G401.6 (cell line): ENCODE data around the gene GULP1.

Source experiments
- FAIRE-seq: peaks from 2 replicates; lab custom pipeline; 2012; peaks lifted over from hg19 to GRCh38; lab: Jason Lieb, UNC

Gene GULP1

GRCh38 chr2:188322569-188323551 is 31.2 kb downstream of the GULP1 start:
- FAIRE-seq = no peak

- FAIRE-seq = no peak
Observed at GRCh38 chr2:188324067-188324466, 32.4 kb downstream of the GULP1 start.

DNA sequence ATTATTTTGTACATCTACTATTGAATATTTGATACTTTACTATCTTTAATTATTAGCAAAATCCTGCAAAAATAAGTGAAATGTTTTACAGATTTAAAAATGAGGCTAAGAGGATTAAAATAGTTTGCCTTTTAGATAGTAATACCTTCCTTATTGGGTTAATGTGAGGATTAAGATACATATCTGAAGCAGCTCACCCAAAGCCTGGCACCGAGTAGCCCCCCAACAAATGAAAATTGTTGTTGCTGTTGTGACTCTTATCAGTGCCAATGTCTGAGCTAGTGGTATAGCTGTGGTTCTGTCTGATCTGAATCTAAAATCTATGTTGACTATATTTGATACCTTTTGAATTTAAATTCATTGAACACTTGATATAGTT is 34.6 kb downstream of the GULP1 start:
- FAIRE-seq = peak; percentile 75

DNA sequence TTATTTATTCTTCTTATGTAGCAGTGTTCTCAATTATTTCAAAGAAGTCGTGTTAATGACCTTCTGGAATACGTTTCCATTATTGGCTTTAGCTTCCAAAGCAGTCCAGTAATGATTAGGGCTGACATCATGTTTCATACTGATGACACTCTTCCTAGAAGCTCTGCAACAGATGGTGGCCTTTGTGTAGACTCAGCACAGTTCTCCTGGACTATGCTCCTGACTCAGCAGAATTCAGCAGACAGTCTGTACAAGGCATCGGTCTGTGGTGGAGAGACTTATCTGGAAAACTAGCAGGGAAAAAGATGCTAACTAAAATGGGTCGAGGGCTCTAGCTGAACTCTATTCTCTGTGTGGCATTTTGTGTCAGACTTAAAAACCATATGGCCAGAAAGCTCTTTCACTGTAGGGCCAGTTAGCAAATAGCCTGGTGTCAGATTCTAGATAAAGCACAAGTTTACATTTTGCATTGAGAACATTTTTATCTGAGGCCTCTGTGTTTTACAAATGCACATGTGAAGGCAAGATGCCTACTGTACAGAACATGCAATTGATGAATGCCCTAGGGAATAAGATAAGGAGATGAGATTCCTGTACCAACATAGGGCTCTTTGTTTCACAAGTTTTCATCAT is 35.1 kb downstream of the GULP1 start:
- no peak for FAIRE-seq

GRCh38 chr2:188327518-188328213 is 36.0 kb downstream of the GULP1 start:
- no peak for FAIRE-seq

GRCh38 chr2:188328419-188328818 is 36.7 kb downstream of the GULP1 start:
- FAIRE-seq = no peak

DNA sequence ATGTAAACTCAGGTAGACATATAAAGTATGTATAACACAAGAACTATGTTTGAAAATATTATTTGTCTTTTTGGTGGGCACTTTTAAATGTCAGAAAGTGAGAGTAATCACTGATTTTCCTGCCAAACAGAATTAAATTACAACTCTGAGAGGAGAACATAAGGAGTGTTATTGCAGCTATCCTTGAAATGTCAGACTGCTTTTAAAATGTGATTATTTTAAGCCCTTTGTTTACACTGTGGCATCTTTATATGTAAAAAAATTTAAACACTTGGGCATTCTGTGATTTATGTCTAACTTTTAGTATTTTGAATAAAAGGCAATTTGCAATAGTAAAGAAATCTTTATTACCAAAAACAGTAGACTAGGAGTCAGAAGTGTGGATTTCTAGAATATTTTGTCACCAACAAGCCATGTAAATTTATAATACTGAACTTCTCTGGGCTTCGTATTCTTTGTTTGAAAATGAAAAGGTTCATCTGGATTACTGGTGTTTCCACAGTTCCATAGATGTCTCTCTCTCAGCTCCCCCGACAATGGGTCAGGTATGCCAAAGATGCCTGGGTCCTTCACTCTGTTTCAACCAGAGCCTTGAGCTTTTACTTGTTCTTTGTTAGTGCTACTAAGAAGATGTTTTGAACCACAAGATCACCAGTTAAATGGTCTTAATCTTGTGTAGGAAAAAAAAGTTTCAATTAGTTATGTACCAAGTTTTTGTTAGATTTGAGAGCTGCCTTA is 38.8 kb downstream of the GULP1 start:
- FAIRE-seq = peak; percentile 55

- FAIRE-seq = no peak
Observed at GRCh38 chr2:188332619-188333018, 40.9 kb downstream of the GULP1 start.

- no peak for FAIRE-seq
Observed at GRCh38 chr2:188333751-188334524, 42.3 kb downstream of the GULP1 start.

- no peak for FAIRE-seq
Observed at GRCh38 chr2:188338463-188338862, 46.8 kb downstream of the GULP1 start.

DNA sequence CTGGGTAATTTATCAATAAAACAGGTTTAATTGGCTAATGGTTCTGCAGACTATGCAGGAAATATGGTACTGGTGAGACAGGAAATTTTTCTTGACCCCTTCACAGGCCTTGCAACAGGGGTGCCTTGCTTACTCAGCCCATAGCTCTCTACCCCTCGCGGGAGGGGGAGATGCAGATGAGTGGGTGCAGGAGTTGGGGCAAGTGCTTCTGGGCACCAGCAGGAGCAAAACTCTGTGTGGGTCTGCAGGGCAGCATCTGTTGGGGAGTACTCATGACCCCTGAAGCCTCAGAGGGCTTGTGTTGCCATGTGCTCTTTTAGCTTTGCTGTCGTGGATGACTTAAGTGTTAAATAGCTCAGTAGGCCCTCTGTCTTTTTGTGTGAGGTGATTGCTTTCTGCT is 48.6 kb downstream of the GULP1 start:
- FAIRE-seq = no peak

GRCh38 chr2:188345020-188345419 is 53.3 kb downstream of the GULP1 start:
- FAIRE-seq = no peak

GRCh38 chr2:188345426-188345825 is 53.8 kb downstream of the GULP1 start:
- no peak for FAIRE-seq

- FAIRE-seq = no peak
Observed at GRCh38 chr2:188345831-188346458, 54.3 kb downstream of the GULP1 start.

DNA sequence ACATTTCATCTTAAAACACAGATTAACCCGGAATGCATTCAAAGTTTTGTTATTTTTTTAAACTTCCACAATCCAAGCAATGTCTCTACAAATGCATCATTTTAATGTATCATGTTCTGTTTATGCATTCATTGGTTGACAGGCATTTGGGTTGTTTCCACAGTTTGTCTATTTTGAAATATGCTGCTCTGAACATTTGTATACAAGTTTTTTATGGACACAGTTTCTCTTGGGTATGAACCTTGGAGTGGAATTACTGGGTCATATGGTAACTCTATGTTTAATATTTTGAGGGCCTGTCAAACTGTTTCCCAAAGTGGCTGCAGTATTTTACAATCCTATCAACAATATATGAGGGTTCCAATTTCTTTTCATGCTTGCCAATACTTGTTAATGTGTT is 57.3 kb downstream of the GULP1 start:
- no peak for FAIRE-seq

DNA sequence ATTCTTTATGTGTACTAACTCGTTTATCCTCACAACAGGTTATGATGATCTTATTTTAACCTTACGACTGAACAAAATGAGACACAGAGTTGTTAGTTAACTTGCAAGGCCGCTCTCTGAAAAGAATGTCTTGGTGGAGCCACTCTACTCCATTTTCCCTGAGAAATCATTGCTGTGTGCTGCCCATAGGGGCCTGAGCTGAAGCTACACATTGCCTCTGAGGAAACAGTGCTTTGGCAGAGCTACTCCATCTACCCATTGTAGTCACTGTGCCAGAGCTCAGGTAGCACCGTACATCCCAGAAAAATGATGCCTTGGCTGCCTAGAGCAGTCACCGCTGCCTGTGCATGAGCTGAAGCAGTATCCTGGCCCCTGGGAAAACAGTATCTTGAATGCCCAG is 61.6 kb downstream of the GULP1 start:
- FAIRE-seq = no peak

DNA sequence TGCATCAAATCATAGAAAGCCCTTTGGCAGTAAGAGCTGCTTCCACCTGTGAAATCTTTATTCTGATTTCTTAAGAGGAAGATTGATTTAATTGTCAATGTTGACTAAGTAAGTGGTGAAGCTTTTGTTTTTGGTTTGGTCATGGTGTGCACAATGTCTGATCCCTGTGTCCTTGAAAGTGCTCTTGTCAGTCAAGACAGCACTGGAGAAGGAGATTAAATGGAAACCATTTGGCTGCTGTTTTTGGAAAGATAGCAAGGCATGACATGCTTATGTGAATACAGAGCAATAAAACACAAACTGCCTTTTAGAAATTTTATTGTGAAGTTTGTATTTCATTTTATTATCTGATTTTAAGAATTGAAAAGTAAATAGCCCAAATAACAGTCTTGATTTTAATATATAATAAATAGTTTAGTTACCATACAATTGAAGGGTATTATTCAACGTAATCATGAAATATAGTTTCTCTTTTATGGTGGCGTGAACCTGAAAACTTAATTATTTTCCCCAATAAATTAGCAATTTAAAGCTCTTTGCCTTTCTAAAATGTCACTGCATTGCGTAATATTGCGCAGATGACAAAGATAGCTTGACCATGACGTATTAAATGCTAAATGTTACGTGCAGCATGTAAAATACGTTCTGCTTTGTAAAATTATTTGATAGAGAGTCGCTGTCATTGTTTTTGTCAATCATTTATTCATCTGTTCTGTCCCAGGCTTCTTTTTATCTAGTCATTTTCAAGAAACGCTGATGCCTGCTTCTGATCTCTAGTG is 69.0 kb downstream of the GULP1 start:
- no peak for FAIRE-seq

GRCh38 chr2:188364033-188364630 is 72.5 kb downstream of the GULP1 start:
- no peak for FAIRE-seq

- FAIRE-seq = no peak
Observed at GRCh38 chr2:188365058-188365641, 73.5 kb downstream of the GULP1 start.
